ENCODE data around the gene DOCK4. TPM values are rescaled to one million over a fixed set of nuclear protein-coding genes. Genes with fewer than 3 reads are reported as not detected.
"Not testable (repeated sequence)": the region's sequence is repeated elsewhere in the genome, so short reads cannot be mapped to it uniquely, and the experiment has no call there.

The DOCK4 gene
- total RNA-seq, 1 donor from 2014 or later: 32.2 TPM

DNA sequence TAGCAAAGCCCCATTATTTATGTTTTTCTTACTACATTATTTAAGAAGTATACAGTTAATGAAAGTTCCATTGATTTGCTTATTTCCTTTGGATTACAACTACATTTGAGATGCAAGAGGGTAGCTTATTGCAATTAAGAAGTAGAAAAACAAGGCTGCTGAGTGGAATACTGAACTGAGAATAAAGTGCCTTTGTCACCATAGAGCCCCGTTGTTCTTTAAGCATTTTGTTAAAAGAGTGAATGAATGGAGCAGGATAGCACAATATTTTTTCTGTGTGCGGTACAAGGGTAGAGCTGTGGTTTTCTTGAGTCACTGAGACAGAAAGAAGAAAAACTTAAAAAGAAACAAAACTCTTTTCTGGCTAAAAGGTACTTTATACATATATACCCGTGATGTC, 45.9 kb upstream of the DOCK4 start:
- Mint-ChIP-seq H3K36me3 (ENCODE audit: low read depth, unreplicated experiment) (no peaks in the 10 kb centered on the region), H3K4me1 (ENCODE audit: low read depth, unreplicated experiment) (peaks cover 24% of the 10 kb centered on the region), H3K4me3 (ENCODE audit: unreplicated experiment) (no peak overlapping the region), H3K27me3 (ENCODE audit: low read depth, unreplicated experiment) (no peaks in the 10 kb centered on the region), H3K9me3 (ENCODE audit: unreplicated experiment) (peaks cover 7% of the 10 kb centered on the region), H3K27ac (ENCODE audit: unreplicated experiment) (no peak overlapping the region)
- FAIRE-seq (no peak), DNase-seq (ENCODE audit: low read depth) (no peak)
- no peaks in the 10 kb centered on the region for H3K36me3 ChIP-seq (ENCODE audit: insufficient read depth, low read length)
- H4K20me1 ChIP-seq (ENCODE audit: insufficient read depth, low read length): peaks cover 16% of the 10 kb centered on the region
- TF ChIP-seq EZH2 (IDR thresholded peaks at IDR 0.05; ENCODE audit: insufficient read depth, low read length): no peak
- TF ChIP-seq, protein P1, sequence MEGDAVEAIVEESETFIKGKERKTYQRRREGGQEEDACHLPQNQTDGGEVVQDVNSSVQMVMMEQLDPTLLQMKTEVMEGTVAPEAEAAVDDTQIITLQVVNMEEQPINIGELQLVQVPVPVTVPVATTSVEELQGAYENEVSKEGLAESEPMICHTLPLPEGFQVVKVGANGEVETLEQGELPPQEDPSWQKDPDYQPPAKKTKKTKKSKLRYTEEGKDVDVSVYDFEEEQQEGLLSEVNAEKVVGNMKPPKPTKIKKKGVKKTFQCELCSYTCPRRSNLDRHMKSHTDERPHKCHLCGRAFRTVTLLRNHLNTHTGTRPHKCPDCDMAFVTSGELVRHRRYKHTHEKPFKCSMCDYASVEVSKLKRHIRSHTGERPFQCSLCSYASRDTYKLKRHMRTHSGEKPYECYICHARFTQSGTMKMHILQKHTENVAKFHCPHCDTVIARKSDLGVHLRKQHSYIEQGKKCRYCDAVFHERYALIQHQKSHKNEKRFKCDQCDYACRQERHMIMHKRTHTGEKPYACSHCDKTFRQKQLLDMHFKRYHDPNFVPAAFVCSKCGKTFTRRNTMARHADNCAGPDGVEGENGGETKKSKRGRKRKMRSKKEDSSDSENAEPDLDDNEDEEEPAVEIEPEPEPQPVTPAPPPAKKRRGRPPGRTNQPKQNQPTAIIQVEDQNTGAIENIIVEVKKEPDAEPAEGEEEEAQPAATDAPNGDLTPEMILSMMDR (IDR thresholded peaks at IDR 0.05; ENCODE audit: insufficient read depth, low read depth, low read length): no peak
- no peak overlapping the region for H3K4me2 ChIP-seq (ENCODE audit: low read length)
- no peak overlapping the region for H3K9ac ChIP-seq (ENCODE audit: low read length)
- H2AFZ ChIP-seq (ENCODE audit: low read depth, low read length): no peak overlapping the region
- H3K27me3 ChIP-seq (ENCODE audit: insufficient read depth, low read length): no peaks in the 10 kb centered on the region
- peaks cover 7% of the 10 kb centered on the region for H3K79me2 ChIP-seq (ENCODE audit: insufficient read depth, low read length)
- no peak overlapping the region for H3K4me3 ChIP-seq (ENCODE audit: insufficient read depth, low read depth, low read length)
- H3K27ac ChIP-seq (ENCODE audit: low read depth, low read length): no peak overlapping the region
- H3K4me1 ChIP-seq (ENCODE audit: insufficient read depth, low read length): peaks cover 3% of the 10 kb centered on the region
- no peaks in the 10 kb centered on the region for H3K9me3 ChIP-seq (ENCODE audit: insufficient read depth, low read depth, low read length)

DNA sequence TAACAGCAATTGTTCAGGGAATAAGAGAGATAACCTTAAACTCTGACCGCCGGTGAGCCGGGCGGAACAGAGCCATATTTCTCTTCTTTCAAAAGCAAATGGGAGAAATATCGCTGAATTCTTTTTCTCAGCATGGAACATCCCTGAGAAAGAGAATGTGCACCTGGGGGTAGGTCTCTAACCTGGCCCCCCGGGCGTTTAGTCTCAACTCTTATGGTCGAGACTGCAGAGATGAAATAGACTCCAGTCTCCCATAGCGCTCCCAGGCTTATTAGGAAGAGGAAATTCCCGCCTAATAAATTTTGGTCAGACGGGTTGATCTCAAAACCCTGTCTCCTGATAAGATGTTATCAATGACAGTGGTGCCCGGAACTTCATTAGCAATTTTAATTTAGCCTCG, 43.8 kb upstream of the DOCK4 start:
- not testable (repeated sequence) for H3K4me3 ChIP-seq (ENCODE audit: insufficient read depth, low read depth, low read length); H3K4me2 ChIP-seq (ENCODE audit: low read length); H3K27ac Mint-ChIP-seq (ENCODE audit: unreplicated experiment); H3K79me2 ChIP-seq (ENCODE audit: insufficient read depth, low read length); H3K27me3 Mint-ChIP-seq (ENCODE audit: low read depth, unreplicated experiment); H4K20me1 ChIP-seq (ENCODE audit: insufficient read depth, low read length); H3K27me3 ChIP-seq (ENCODE audit: insufficient read depth, low read length); H3K4me1 ChIP-seq (ENCODE audit: insufficient read depth, low read length); H3K27ac ChIP-seq (ENCODE audit: low read depth, low read length); FAIRE-seq; H3K9me3 ChIP-seq (ENCODE audit: insufficient read depth, low read depth, low read length); H3K36me3 ChIP-seq (ENCODE audit: insufficient read depth, low read length); H3K36me3 Mint-ChIP-seq (ENCODE audit: low read depth, unreplicated experiment); H3K9ac ChIP-seq (ENCODE audit: low read length); H2AFZ ChIP-seq (ENCODE audit: low read depth, low read length); H3K9me3 Mint-ChIP-seq (ENCODE audit: unreplicated experiment); H3K4me3 Mint-ChIP-seq (ENCODE audit: unreplicated experiment); DNase-seq (ENCODE audit: low read depth)
- peaks cover 18% of the 10 kb centered on the region for H3K4me1 Mint-ChIP-seq (ENCODE audit: low read depth, unreplicated experiment)

DNA sequence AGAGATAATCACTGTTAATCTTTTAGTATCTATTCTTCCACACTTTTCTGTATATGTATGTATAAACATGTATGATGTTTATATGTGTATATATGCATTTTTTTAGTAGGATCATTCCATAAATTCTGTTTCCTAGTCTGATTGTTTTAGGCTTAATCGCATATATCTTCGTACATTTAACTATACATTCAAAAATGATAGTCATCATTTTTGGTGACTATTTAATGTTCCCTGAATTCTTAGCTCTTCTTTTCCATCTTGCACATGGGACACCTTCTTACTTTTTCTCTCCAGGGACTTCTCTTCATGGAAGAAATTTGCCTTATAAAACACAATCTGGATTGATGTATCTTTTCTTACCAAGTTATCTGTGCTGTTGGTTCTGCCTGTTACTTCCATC, 42.4 kb upstream of the DOCK4 start:
- no peak overlapping the region for H3K4me2 ChIP-seq (ENCODE audit: low read length)

More for the DNA sequence above, 42.4 kb upstream of the DOCK4 start:
- FAIRE-seq: no peak
- Histone ChIP-seq H3K27me3 (ENCODE audit: insufficient read depth, low read length) (no peaks in the 10 kb centered on the region), H2AFZ (ENCODE audit: low read depth, low read length) (no peak overlapping the region), H3K9ac (ENCODE audit: low read length) (no peak overlapping the region), H3K9me3 (ENCODE audit: insufficient read depth, low read depth, low read length) (no peaks in the 10 kb centered on the region), H3K4me1 (ENCODE audit: insufficient read depth, low read length) (peaks cover 3% of the 10 kb centered on the region), H3K4me3 (ENCODE audit: insufficient read depth, low read depth, low read length) (no peak overlapping the region), H4K20me1 (ENCODE audit: insufficient read depth, low read length) (peaks cover 10% of the 10 kb centered on the region), H3K27ac (ENCODE audit: low read depth, low read length) (no peak overlapping the region), H3K79me2 (ENCODE audit: insufficient read depth, low read length) (peaks cover 3% of the 10 kb centered on the region), H3K36me3 (ENCODE audit: insufficient read depth, low read length) (no peaks in the 10 kb centered on the region)
- no peak overlapping the region for H3K4me3 Mint-ChIP-seq (ENCODE audit: unreplicated experiment)
- no peaks in the 10 kb centered on the region for H3K36me3 Mint-ChIP-seq (ENCODE audit: low read depth, unreplicated experiment)
- H3K27ac Mint-ChIP-seq (ENCODE audit: unreplicated experiment): no peak overlapping the region
- TF ChIP-seq EZH2 (IDR thresholded peaks at IDR 0.05; ENCODE audit: insufficient read depth, low read length): no peak
- peaks cover 18% of the 10 kb centered on the region for H3K4me1 Mint-ChIP-seq (ENCODE audit: low read depth, unreplicated experiment)
- H3K9me3 Mint-ChIP-seq (ENCODE audit: unreplicated experiment): peaks cover 5% of the 10 kb centered on the region
- DNase-seq (ENCODE audit: low read depth): no peak
- H3K27me3 Mint-ChIP-seq (ENCODE audit: low read depth, unreplicated experiment): no peaks in the 10 kb centered on the region
